Erythroblast (primary cell): ENCODE data around the gene ASCL1.

Experiments
- GATA1 ChIP-seq: IDR thresholded peaks from 2 replicates; pipeline ENCODE4 v1.6.1; 2011; ENCODE audit warnings: low read depth, mild to moderate bottlenecking, control low read depth, low read length, moderate library complexity
- POLR2A ChIP-seq: IDR thresholded peaks from 2 replicates; pipeline ENCODE4 v1.6.1; 2011; ENCODE audit warnings: mild to moderate bottlenecking, low read length

- no peak for TF ChIP-seq POLR2A
- no peak for TF ChIP-seq GATA1
Measured at GRCh38 chr12:102950107-102950949, 7.1 kb upstream of the ASCL1 start.
